Neuronal stem cell (in vitro differentiated cells): Measurements from ENCODE around the gene CDA.

ENCODE experiments used
- DNase-seq: peaks from one replicate; pipeline ENCODE4 v3.0.0-alpha.2; 2013; ENCODE audit warnings: low spot score
- H2AFZ ChIP-seq: one replicate; pipeline ENCODE4 v1.6.1; 2013; ENCODE audit warnings: mild to moderate bottlenecking, low read length, inconsistent platforms
- H2AK5ac ChIP-seq: 2 replicates; pipeline ENCODE4 v1.6.1; 2013; ENCODE audit warnings: low read depth, mild to moderate bottlenecking, inconsistent platforms, low read length, moderate library complexity, mixed read lengths
- H2BK120ac ChIP-seq: 2 replicates; pipeline ENCODE4 v1.6.1; 2013; ENCODE audit warnings: low read depth, mild to moderate bottlenecking, inconsistent platforms, low read length, moderate library complexity, mixed read lengths
- H2BK12ac ChIP-seq: one replicate; pipeline ENCODE4 v1.6.1; 2013; ENCODE audit warnings: low read length, inconsistent platforms
- H2BK15ac ChIP-seq: 2 replicates; pipeline ENCODE4 v1.6.1; 2013; ENCODE audit warnings: mild to moderate bottlenecking, low read length, inconsistent platforms, mixed read lengths
- H2BK5ac ChIP-seq: one replicate; pipeline ENCODE4 v1.6.1; 2013; ENCODE audit warnings: inconsistent platforms, mild to moderate bottlenecking, low read length, moderate library complexity
- H3K14ac ChIP-seq: one replicate; pipeline ENCODE4 v1.6.1; 2013; ENCODE audit warnings: low read length, inconsistent platforms
- H3K18ac ChIP-seq: 2 replicates; pipeline ENCODE4 v1.6.1; 2013; ENCODE audit warnings: low read length, inconsistent platforms
- H3K23ac ChIP-seq: 2 replicates; pipeline ENCODE4 v1.6.1; 2013; ENCODE audit warnings: low read depth, mild to moderate bottlenecking, mixed read lengths, low read length, inconsistent platforms; ENCODE audit not compliant: poor library complexity
- H3K27ac ChIP-seq: replicated peaks from 3 replicates; pipeline ENCODE4 v1.5.1; 2013; ENCODE audit warnings: low read length, inconsistent platforms
- H3K27me3 ChIP-seq, 3 experiments: 2 replicates each; pipeline ENCODE4 v1.6.1; 2013; ENCODE audit warnings: low read length in 3 of 3, mild to moderate bottlenecking in 2 of 3, inconsistent platforms in 1 of 3, low read depth in 1 of 3, mixed read lengths in 1 of 3, moderate library complexity in 1 of 3; ENCODE audit not compliant: control insufficient read depth in 3 of 3, insufficient read depth in 3 of 3
- H3K36me3 ChIP-seq, 2 donors: replicated peaks in 1 of 2; 2 replicates each; pipeline ENCODE4 v1.6.1; 2013; ENCODE audit warnings: low read length in 2 of 2; ENCODE audit not compliant: control insufficient read depth in 2 of 2, insufficient read depth in 2 of 2
- H3K4ac ChIP-seq: 2 replicates; pipeline ENCODE4 v1.6.1; 2013; ENCODE audit warnings: inconsistent platforms, mild to moderate bottlenecking, low read length, moderate library complexity
- H3K4me1 ChIP-seq, 2 donors: 1 replicate in 1 of 2; 2 replicates in 1 of 2; pipeline ENCODE4 v1.6.1; 2013; ENCODE audit warnings: low read length in 2 of 2, low read depth in 1 of 2; ENCODE audit not compliant: control insufficient read depth in 2 of 2, insufficient read depth in 1 of 2
- H3K4me2 ChIP-seq: one replicate; pipeline ENCODE4 v1.6.1; 2013; ENCODE audit warnings: mild to moderate bottlenecking, low read length, inconsistent platforms; ENCODE audit not compliant: insufficient read depth, poor library complexity, severe bottlenecking
- H3K4me3 ChIP-seq, 2 donors: 2 replicates each; pipeline ENCODE4 v1.5.1; 2013; ENCODE audit warnings: low read length in 2 of 2, mild to moderate bottlenecking in 2 of 2, inconsistent platforms in 1 of 2, moderate library complexity in 1 of 2
- H3K79me1 ChIP-seq: one replicate; pipeline ENCODE4 v1.6.1; 2013; ENCODE audit warnings: low read depth, mild to moderate bottlenecking, inconsistent platforms, low read length, moderate library complexity
- H3K9ac ChIP-seq: one replicate; pipeline ENCODE4 v1.6.1; 2013; ENCODE audit warnings: mild to moderate bottlenecking, low read depth, low read length, inconsistent platforms; ENCODE audit not compliant: poor library complexity
- H3K9me3 ChIP-seq, 2 donors: replicated peaks in 1 of 2; 2 replicates each; pipeline versions ENCODE3 to v1.6.1; 2013; ENCODE audit warnings: low read length in 2 of 2, mild to moderate bottlenecking in 2 of 2, inconsistent platforms in 1 of 2, low read depth in 1 of 2, mixed read lengths in 1 of 2, moderate library complexity in 1 of 2; ENCODE audit not compliant: control insufficient read depth in 2 of 2, insufficient read depth in 1 of 2
- H4K8ac ChIP-seq: one replicate; pipeline ENCODE4 v1.6.1; 2013; ENCODE audit warnings: low read depth, mild to moderate bottlenecking, inconsistent platforms, low read length, moderate library complexity
- H4K91ac ChIP-seq: one replicate; pipeline ENCODE4 v1.6.1; 2013; ENCODE audit warnings: low read length, low read depth, mild to moderate bottlenecking, inconsistent platforms; ENCODE audit not compliant: poor library complexity
- WGBS, 2 donors: extraction: QIAGEN DNeasy Blood & Tissue Kit; methylation state at CpG; one replicate each; pipeline ENCODE4 v1.1.7; 2013; ENCODE audit warnings: missing lambda C conversion rate in 2 of 2, mixed read lengths in 1 of 2; ENCODE audit not compliant: insufficient read length in 2 of 2, insufficient replicate concordance in 1 of 2; ENCODE audit errors: extremely low coverage in 2 of 2; 5-methylcytosine and 5-hydroxymethylcytosine counted together

The CDA gene

DNA sequence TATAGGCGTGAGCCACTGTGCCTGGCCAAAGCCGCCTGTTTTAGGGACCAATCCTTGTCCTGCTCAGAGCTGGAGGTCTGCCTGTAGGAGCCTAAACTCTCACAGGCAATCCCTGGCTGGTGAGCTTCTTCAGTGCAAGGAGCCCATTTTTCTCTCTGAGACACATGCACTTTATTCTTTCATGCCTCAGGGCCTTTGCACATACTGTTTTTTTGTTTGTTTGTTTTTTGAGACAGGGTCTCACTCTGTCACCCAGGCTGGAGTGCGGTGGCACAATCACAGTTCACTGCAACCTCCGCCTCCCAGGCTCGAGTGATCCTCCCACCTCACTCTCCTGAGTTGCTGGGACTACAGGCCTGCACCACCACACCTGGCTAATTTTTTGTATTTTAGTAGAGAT lies 22.8 kb downstream of the CDA start:
- H3K9me3 ChIP-seq, result no peaks in the 10 kb centered on the region
- no peak overlapping the region for H3K14ac ChIP-seq
- no peak for DNase-seq
- no peak overlapping the region for H2BK12ac ChIP-seq
- no peak overlapping the region for H2BK120ac ChIP-seq
- H3K4me2 ChIP-seq, result no peak overlapping the region
- H3K36me3 ChIP-seq, result no peaks in the 10 kb centered on the region
- peaks cover 0 to 4% of the 10 kb centered on the region in 2 donors for H3K4me1 ChIP-seq
- no peak overlapping the region for H2AFZ ChIP-seq
- no peak overlapping the region for H2BK15ac ChIP-seq
- no peak overlapping the region for H3K9ac ChIP-seq
- no peak overlapping the region for H3K4me3 ChIP-seq
- no CpG with 5 or more reads among the region's 5 CpGs for WGBS, 2 donors
- no peak overlapping the region for H3K23ac ChIP-seq
- no peaks in the 10 kb centered on the region for H3K79me1 ChIP-seq
- no peak overlapping the region for H3K27ac ChIP-seq
- H4K91ac ChIP-seq, result no peak overlapping the region
- no peak overlapping the region for H4K8ac ChIP-seq
- no peak overlapping the region for H3K18ac ChIP-seq
- no peak overlapping the region for H3K4ac ChIP-seq
- H2AK5ac ChIP-seq, result no peak overlapping the region
- no peak overlapping the region for H2BK5ac ChIP-seq
- peaks cover 0 to 31% (median 0%) of the 10 kb centered on the region in 3 experiments for H3K27me3 ChIP-seq

- no peak overlapping the region for H4K91ac ChIP-seq
- H3K4me3 ChIP-seq, result no peak overlapping the region
- no peak overlapping the region for H3K4ac ChIP-seq
- no peak overlapping the region for H2BK120ac ChIP-seq
- WGBS, 2 donors, result no CpG with 5 or more reads among the region's 11 CpGs
- H3K4me2 ChIP-seq, result no peak overlapping the region
- no peak for DNase-seq
- H3K36me3 ChIP-seq, result no peaks in the 10 kb centered on the region
- no peak overlapping the region for H3K27ac ChIP-seq
- H3K23ac ChIP-seq, result no peak overlapping the region
- no peak overlapping the region for H4K8ac ChIP-seq
- peaks cover 0 to 4% of the 10 kb centered on the region in 2 donors for H3K4me1 ChIP-seq
- H3K27me3 ChIP-seq, result peaks cover 0 to 34% (median 0%) of the 10 kb centered on the region in 3 experiments
- no peak overlapping the region for H2BK12ac ChIP-seq
- no peak overlapping the region for H3K18ac ChIP-seq
- H3K9me3 ChIP-seq, result no peaks in the 10 kb centered on the region
- H2BK15ac ChIP-seq, result no peak overlapping the region
- no peaks in the 10 kb centered on the region for H3K79me1 ChIP-seq
- no peak overlapping the region for H3K9ac ChIP-seq
- H3K14ac ChIP-seq, result no peak overlapping the region
- no peak overlapping the region for H2BK5ac ChIP-seq
- H2AK5ac ChIP-seq, result no peak overlapping the region
- no peak overlapping the region for H2AFZ ChIP-seq
Observed at GRCh38 chr1:20612221-20612746, 23.4 kb downstream of the CDA start.

GRCh38 chr1:20614131-20614579 lies 25.3 kb downstream of the CDA start:
- no peak overlapping the region for H3K14ac ChIP-seq
- no peak overlapping the region for H3K27ac ChIP-seq
- H3K9me3 ChIP-seq, result no peaks in the 10 kb centered on the region
- no peak overlapping the region for H2BK12ac ChIP-seq
- H3K4me3 ChIP-seq, result no peak overlapping the region
- no peak overlapping the region for H2AK5ac ChIP-seq
- no peaks in the 10 kb centered on the region for H3K36me3 ChIP-seq
- no CpG with 5 or more reads among the region's 3 CpGs for WGBS, 2 donors
- peaks cover 0 to 4% of the 10 kb centered on the region in 2 donors for H3K4me1 ChIP-seq
- peaks cover 0 to 32% (median 0%) of the 10 kb centered on the region in 3 experiments for H3K27me3 ChIP-seq
- H3K23ac ChIP-seq, result no peak overlapping the region
- H2BK5ac ChIP-seq, result no peak overlapping the region
- H2AFZ ChIP-seq, result peak overlapping the region; percentile 31
- H2BK120ac ChIP-seq, result no peak overlapping the region
- H3K4me2 ChIP-seq, result no peak overlapping the region
- no peak overlapping the region for H4K91ac ChIP-seq
- no peak overlapping the region for H2BK15ac ChIP-seq
- no peak overlapping the region for H3K9ac ChIP-seq
- DNase-seq, result no peak
- no peak overlapping the region for H4K8ac ChIP-seq
- no peak overlapping the region for H3K4ac ChIP-seq
- no peak overlapping the region for H3K18ac ChIP-seq
- H3K79me1 ChIP-seq, result no peaks in the 10 kb centered on the region

- Histone ChIP-seq H3K23ac (no peak overlapping the region), H3K27me3 (peaks cover 0 to 41% (median 0%) of the 10 kb centered on the region in 3 experiments), H2BK120ac (no peak overlapping the region), H3K4me2 (no peak overlapping the region), H3K4me3 (no peak overlapping the region), H3K9ac (no peak overlapping the region), H3K9me3 (no peaks in the 10 kb centered on the region), H3K36me3 (no peaks in the 10 kb centered on the region), H3K27ac (no peak overlapping the region), H3K18ac (no peak overlapping the region), H3K4ac (no peak overlapping the region), H2AFZ (peak overlapping the region; percentile 20), H2BK12ac (no peak overlapping the region), H2AK5ac (no peak overlapping the region), H3K4me1 (peaks cover 0 to 2% of the 10 kb centered on the region in 2 donors), H2BK15ac (no peak overlapping the region), H2BK5ac (no peak overlapping the region), H3K14ac (no peak overlapping the region), H4K91ac (no peak overlapping the region), H3K79me1 (no peaks in the 10 kb centered on the region), H4K8ac (no peak overlapping the region)
- no CpG with 5 or more reads among the region's 20 CpGs for WGBS, 2 donors
- DNase-seq, result no peak
Observed at GRCh38 chr1:20615946-20616846, 27.3 kb downstream of the CDA start.
